OCI-LY7 (cell line): Measurements from ENCODE around the gene RCN2. TPM values are rescaled to one million over a fixed set of nuclear protein-coding genes. Genes with fewer than 3 reads are reported as not detected.

ENCODE experiments used
- BruUV-seq: library from RNA; stranded (reverse); fragments of 400-500 nt; replicated peaks from 2 replicates; lab custom pipeline; 2021; lab: Mats Ljungman, UMichigan
- CTCF ChIA-PET: fragments of 300-600 bp; sonication (Branson Sonifier 250); formaldehyde crosslinking; loops from one replicate; lab custom pipeline; 2022; ENCODE audit warnings: antibody characterized with exemption; ENCODE audit not compliant: unreplicated experiment; lab: Charles Lee
- POLR2A ChIA-PET: fragments of 300-600 bp; sonication (Branson Sonifier 250); formaldehyde crosslinking; loops from one replicate; lab custom pipeline; 2022; ENCODE audit warnings: antibody characterized with exemption; lab: Charles Lee
- DNase-seq: peaks from one replicate; pipeline ENCODE4 v3.0.0-alpha.2; 2015; ENCODE audit warnings: low spot score
- H2AFZ ChIP-seq: fragments of 200-600 bp; sonication (generic), shearing (Covaris generic); 2 replicates; pipeline ENCODE4 v1.6.1; 2014; ENCODE audit warnings: mild to moderate bottlenecking, antibody characterized with exemption, low read length, moderate library complexity
- H3K27ac ChIP-seq: fragments of 200-600 bp; sonication (generic); 2 replicates; pipeline ENCODE4 v1.5.1; 2014; ENCODE audit warnings: mixed run types, low read depth, mild to moderate bottlenecking, moderate library complexity, low read length, inconsistent platforms; ENCODE audit not compliant: poor library complexity, severe bottlenecking
- H3K36me3 ChIP-seq: fragments of 200-600 bp; sonication (generic); 2 replicates; pipeline ENCODE4 v1.6.1; 2014; ENCODE audit warnings: mild to moderate bottlenecking, antibody characterized with exemption, low read length, moderate library complexity, mixed read lengths; ENCODE audit not compliant: insufficient read depth
- H3K4me1 ChIP-seq: fragments of 200-600 bp; sonication (generic); 2 replicates; pipeline ENCODE4 v1.5.1; 2014; ENCODE audit warnings: mild to moderate bottlenecking, low read length; ENCODE audit not compliant: insufficient read depth, poor library complexity, severe bottlenecking
- H3K4me2 ChIP-seq: fragments of 200-600 bp; sonication (generic); 2 replicates; pipeline ENCODE4 v1.6.1; 2014; ENCODE audit warnings: mild to moderate bottlenecking, low read length
- H3K4me3 ChIP-seq: fragments of 200-600 bp; sonication (generic); 2 replicates; pipeline ENCODE4 v1.5.1; 2014; ENCODE audit warnings: mild to moderate bottlenecking, low read depth, low read length; ENCODE audit not compliant: poor library complexity, severe bottlenecking
- H3K79me2 ChIP-seq: fragments of 200-600 bp; sonication (generic); 2 replicates; pipeline ENCODE4 v1.6.1; 2016; ENCODE audit warnings: low read depth, mild to moderate bottlenecking, low read length, moderate library complexity, mixed read lengths; ENCODE audit not compliant: insufficient read depth
- H3K9me2 ChIP-seq: fragments of 200-600 bp; sonication (generic); 2 replicates; pipeline ENCODE4 v1.6.1; 2016; ENCODE audit warnings: mild to moderate bottlenecking, low read length, mixed read lengths; ENCODE audit not compliant: insufficient read depth
- H3K9me3 ChIP-seq: fragments of 200-600 bp; sonication (generic); 2 replicates; pipeline ENCODE4 v1.6.1; 2014; ENCODE audit warnings: mild to moderate bottlenecking, mixed run types, low read length, mixed read lengths
- H4K20me1 ChIP-seq: fragments of 200-600 bp; sonication (generic); 2 replicates; pipeline ENCODE4 v1.6.1; 2014; ENCODE audit warnings: mild to moderate bottlenecking, antibody characterized with exemption, low read length, moderate library complexity, mixed read lengths; ENCODE audit not compliant: insufficient read depth
- EZH2phosphoT487 ChIP-seq: fragments of 200-600 bp; sonication (generic); IDR thresholded peaks from 2 replicates; pipeline ENCODE4 v1.6.1; 2018; ENCODE audit warnings: low read depth, borderline replicate concordance, mild to moderate bottlenecking, mixed run types, antibody characterized with exemption, low read length, moderate library complexity, mixed read lengths
- intact Hi-C: fragments of 100-400 bp; cut with micrococcal nuclease; formaldehyde crosslinking; loops from one replicate; pipeline ENCODE4 v1.10.0; 2022; ENCODE audit not compliant: unreplicated experiment
- total RNA-seq, 2 experiments: library from RNA; depleted of rRNA in 1 of 2; stranded (reverse); fragments of >200 nt in 1 of 2; shearing (Covaris generic) in 1 of 2; gene quantifications; 2 replicates each; pipeline ENCODE4 v1.2.3, GENCODE V29; 2014 to 2022
- TF ChIP-seq, protein P1 (sequence below): fragments of 200-600 bp; sonication (generic); conservative IDR thresholded peaks from 2 replicates; pipeline ENCODE4 v1.5.1; 2014; ENCODE audit warnings: mild to moderate bottlenecking, antibody characterized with exemption, low read length, moderate library complexity, mixed read lengths

Gene RCN2
- total RNA-seq, 2 experiments from 2014 or later: 32.8 to 39.1 TPM

DNA sequence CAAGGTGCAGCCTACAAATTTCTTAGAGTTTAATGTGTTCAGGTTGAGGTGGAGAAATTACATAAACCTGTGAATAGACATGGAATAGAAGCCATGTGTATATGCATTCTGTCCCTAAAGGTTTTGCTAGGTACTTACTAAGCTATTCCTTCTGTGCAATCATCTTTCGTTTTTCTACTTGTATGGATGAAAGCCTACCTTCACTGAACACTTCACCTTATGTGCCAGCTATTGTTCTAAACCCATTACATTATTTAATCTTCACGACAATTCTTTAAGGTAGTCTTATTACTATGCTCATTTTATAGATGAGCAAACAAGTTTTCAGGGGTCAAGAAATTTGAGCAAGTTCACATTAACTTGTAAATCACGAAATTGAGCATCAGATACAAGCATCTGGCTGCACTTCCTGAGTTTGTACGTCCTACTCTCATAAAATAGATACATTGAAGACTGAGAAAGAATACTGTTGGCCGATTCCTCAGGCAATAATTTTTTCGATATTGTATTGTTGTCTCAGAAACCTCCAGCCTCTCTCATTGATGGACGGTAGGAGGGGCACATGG, 635 bp upstream of the RCN2 start:
- Histone ChIP-seq H3K36me3 (peaks cover 23% of the 10 kb centered on the region), H3K9me2 (no peaks in the 10 kb centered on the region), H3K9me3 (no peaks in the 10 kb centered on the region), H3K27ac (peak overlapping the region; percentile 24), H3K79me2 (peaks cover 3% of the 10 kb centered on the region; the same call in 1 of the 2 replicates), H3K4me1 (peaks cover 34% of the 10 kb centered on the region), H3K4me2 (peak overlapping the region; percentile 89), H3K4me3 (peak overlapping the region; percentile 90), H4K20me1 (0 out of 2 replicates have a peak, but pooled peaks cover 11% of the 10 kb centered on the region), H2AFZ (peak overlapping the region; percentile 100)
- BruUV-seq: TSS peak; percentile 88
- TF ChIP-seq, protein P1, sequence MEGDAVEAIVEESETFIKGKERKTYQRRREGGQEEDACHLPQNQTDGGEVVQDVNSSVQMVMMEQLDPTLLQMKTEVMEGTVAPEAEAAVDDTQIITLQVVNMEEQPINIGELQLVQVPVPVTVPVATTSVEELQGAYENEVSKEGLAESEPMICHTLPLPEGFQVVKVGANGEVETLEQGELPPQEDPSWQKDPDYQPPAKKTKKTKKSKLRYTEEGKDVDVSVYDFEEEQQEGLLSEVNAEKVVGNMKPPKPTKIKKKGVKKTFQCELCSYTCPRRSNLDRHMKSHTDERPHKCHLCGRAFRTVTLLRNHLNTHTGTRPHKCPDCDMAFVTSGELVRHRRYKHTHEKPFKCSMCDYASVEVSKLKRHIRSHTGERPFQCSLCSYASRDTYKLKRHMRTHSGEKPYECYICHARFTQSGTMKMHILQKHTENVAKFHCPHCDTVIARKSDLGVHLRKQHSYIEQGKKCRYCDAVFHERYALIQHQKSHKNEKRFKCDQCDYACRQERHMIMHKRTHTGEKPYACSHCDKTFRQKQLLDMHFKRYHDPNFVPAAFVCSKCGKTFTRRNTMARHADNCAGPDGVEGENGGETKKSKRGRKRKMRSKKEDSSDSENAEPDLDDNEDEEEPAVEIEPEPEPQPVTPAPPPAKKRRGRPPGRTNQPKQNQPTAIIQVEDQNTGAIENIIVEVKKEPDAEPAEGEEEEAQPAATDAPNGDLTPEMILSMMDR: no peak
- no peak for TF ChIP-seq EZH2phosphoT487
- intact Hi-C loops: loop anchor here (2.0 kb wide), 1 partner anchor 26 kb away; the partner anchor contains the start of gene SCAPER
- DNase-seq: peak; percentile 20
- ChIA-PET CTCF (no interaction called here), POLR2A (interaction anchor here (0.6 to 1.5 kb wide), 7 partner anchors 11 to 189 kb away, joined by 3 to 9 read pairs (median 5); no protein-coding TSS in a partner anchor)

GRCh38 chr15:76932135-76932966, 802 bp downstream of the RCN2 start:
- Histone ChIP-seq H3K4me1 (peaks cover 39% of the 10 kb centered on the region), H3K36me3 (peaks cover 34% of the 10 kb centered on the region), H3K4me3 (peak overlapping the region; percentile 90), H4K20me1 (0 out of 2 replicates have a peak, but pooled peaks cover 12% of the 10 kb centered on the region), H3K4me2 (peak overlapping the region; percentile 89), H2AFZ (peak overlapping the region; percentile 100; the same call in 1 of the 2 replicates), H3K27ac (peak overlapping the region; percentile 20), H3K9me2 (no peaks in the 10 kb centered on the region), H3K9me3 (no peaks in the 10 kb centered on the region), H3K79me2 (peaks cover 3% of the 10 kb centered on the region; the same call in 1 of the 2 replicates)
- TF ChIP-seq EZH2phosphoT487: no peak
- TF ChIP-seq, protein P1: no peak
- peak; percentile 30 for DNase-seq
- intact Hi-C loops: no loop called here
- CTCF ChIA-PET: no interaction called here
- BruUV-seq: TSS peak; percentile 58
- POLR2A ChIA-PET: interaction anchor here (0.9 to 1.2 kb wide), 3 partner anchors 27 to 66 kb away, joined by 3 read pairs; partner anchors contain the start of gene SCAPER
